ENCODE measurements around the gene AHRR.

DNA sequence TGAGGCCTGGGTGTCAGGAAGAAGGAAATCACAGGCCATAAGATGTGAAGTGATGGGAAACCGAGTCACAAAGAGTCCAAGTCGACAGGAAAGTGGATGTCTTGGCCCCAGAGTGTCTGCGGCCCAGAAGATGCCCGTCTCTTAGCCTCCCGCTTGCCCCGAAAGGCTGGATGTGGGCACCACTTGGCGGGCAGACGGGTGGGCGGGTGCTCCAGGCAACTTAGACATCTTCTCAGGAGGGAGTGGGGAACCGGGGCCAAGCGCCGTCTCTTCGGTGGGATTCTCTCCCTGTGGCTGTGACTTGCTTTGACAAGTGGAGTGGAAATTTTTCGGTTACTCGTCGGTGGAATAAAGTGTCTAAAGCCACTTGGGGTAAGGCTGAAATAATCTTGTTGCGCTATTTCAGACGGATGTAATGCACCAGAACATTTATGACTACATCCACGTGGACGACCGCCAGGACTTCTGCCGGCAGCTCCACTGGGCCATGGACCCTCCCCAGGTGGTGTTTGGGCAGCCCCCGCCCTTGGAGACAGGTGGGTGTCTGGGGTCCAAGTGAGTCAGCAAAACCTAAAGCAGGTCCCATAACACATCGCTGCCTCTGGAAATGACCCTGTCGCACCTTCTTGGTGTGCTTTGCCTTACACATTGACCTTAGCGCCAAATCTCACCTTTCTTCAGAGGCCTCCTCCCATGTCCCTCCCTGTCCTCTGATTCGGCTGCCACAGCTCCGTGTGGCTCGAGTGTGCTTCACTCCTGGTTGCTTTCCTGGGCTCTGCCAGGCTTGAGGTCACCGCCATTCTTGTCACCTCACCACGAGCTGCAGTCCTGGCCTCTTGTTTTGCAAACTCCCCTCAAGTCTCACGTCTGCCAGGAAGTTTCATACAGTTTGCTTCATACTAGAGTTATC lies 101.1 kb downstream of the AHRR start:
- TF ChIP-seq, protein P1, sequence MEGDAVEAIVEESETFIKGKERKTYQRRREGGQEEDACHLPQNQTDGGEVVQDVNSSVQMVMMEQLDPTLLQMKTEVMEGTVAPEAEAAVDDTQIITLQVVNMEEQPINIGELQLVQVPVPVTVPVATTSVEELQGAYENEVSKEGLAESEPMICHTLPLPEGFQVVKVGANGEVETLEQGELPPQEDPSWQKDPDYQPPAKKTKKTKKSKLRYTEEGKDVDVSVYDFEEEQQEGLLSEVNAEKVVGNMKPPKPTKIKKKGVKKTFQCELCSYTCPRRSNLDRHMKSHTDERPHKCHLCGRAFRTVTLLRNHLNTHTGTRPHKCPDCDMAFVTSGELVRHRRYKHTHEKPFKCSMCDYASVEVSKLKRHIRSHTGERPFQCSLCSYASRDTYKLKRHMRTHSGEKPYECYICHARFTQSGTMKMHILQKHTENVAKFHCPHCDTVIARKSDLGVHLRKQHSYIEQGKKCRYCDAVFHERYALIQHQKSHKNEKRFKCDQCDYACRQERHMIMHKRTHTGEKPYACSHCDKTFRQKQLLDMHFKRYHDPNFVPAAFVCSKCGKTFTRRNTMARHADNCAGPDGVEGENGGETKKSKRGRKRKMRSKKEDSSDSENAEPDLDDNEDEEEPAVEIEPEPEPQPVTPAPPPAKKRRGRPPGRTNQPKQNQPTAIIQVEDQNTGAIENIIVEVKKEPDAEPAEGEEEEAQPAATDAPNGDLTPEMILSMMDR (IDR thresholded peaks at IDR 0.05; ENCODE audit: low read length) = no peak
- no peak for TF ChIP-seq EZH2 (IDR thresholded peaks at IDR 0.05; ENCODE audit: borderline replicate concordance, low read length)
